WERI-Rb-1 (cell line): ENCODE results near the gene RANBP3.

Source experiments
- DNase-seq: peaks from one replicate; pipeline ENCODE4 v3.0.0-alpha.2; 2020
- H3K27ac ChIP-seq: fragments of 250-450 bp; sonication (Bioruptor Pico); 2 replicates; pipeline ENCODE4 v1.5.1; 2020; ENCODE audit warnings: mild to moderate bottlenecking, moderate library complexity
- H3K27me3 ChIP-seq: fragments of 250-450 bp; sonication (Bioruptor Pico); 2 replicates; pipeline ENCODE4 v1.5.1; 2021; ENCODE audit warnings: mild to moderate bottlenecking, low read depth, moderate library complexity; ENCODE audit not compliant: insufficient read depth, severe bottlenecking
- H3K36me3 ChIP-seq: fragments of 250-450 bp; sonication (Bioruptor Pico); 2 replicates; pipeline ENCODE4 v1.5.1; 2020; ENCODE audit warnings: mild to moderate bottlenecking, moderate library complexity
- H3K4me3 ChIP-seq: 2 replicates; pipeline ENCODE4 v1.5.1; 2011; ENCODE audit warnings: low read depth, mild to moderate bottlenecking, control low read depth, low read length
- H3K9me3 ChIP-seq: fragments of 250-450 bp; sonication (Bioruptor Pico); 2 replicates; pipeline ENCODE4 v1.5.1; 2021; ENCODE audit warnings: mild to moderate bottlenecking, moderate library complexity; ENCODE audit not compliant: severe bottlenecking
- CTCF ChIP-seq: IDR thresholded peaks from 2 replicates; pipeline ENCODE4 v1.5.1; 2011; ENCODE audit warnings: low read depth, mild to moderate bottlenecking, control low read depth, inconsistent platforms, low read length

The RANBP3 gene

GRCh38 chr19:5956728-5957127 is 21.2 kb downstream of the RANBP3 start:
- peaks cover 14% of the 10 kb centered on the region for H3K36me3 ChIP-seq

GRCh38 chr19:5956323-5956722 is 21.6 kb downstream of the RANBP3 start:
- Histone ChIP-seq H3K27me3 (no peaks in the 10 kb centered on the region), H3K27ac (no peak overlapping the region), H3K36me3 (peaks cover 14% of the 10 kb centered on the region), H3K9me3 (no peaks in the 10 kb centered on the region), H3K4me3 (no peak overlapping the region)
- no peak for TF ChIP-seq CTCF
- DNase-seq: no peak

More at GRCh38 chr19:5956728-5957127, 21.2 kb downstream of the RANBP3 start:
- no peaks in the 10 kb centered on the region for H3K27me3 ChIP-seq
- no peak overlapping the region for H3K27ac ChIP-seq
- no peak for DNase-seq
- H3K9me3 ChIP-seq: no peaks in the 10 kb centered on the region
- TF ChIP-seq CTCF: no peak
- H3K4me3 ChIP-seq: no peak overlapping the region

GRCh38 chr19:5955636-5955935 is 22.4 kb downstream of the RANBP3 start:
- H3K36me3 ChIP-seq: peaks cover 19% of the 10 kb centered on the region
- H3K9me3 ChIP-seq: no peaks in the 10 kb centered on the region
- DNase-seq: no peak
- no peaks in the 10 kb centered on the region for H3K27me3 ChIP-seq
- no peak overlapping the region for H3K27ac ChIP-seq
- TF ChIP-seq CTCF: no peak
- H3K4me3 ChIP-seq: no peak overlapping the region

GRCh38 chr19:5954293-5954692 is 23.6 kb downstream of the RANBP3 start:
- no peak for DNase-seq
- no peak overlapping the region for H3K4me3 ChIP-seq
- H3K9me3 ChIP-seq: no peaks in the 10 kb centered on the region
- H3K27me3 ChIP-seq: no peaks in the 10 kb centered on the region
- no peak for TF ChIP-seq CTCF
- H3K27ac ChIP-seq: no peak overlapping the region
- H3K36me3 ChIP-seq: peaks cover 30% of the 10 kb centered on the region

- no peak for DNase-seq
- H3K36me3 ChIP-seq: peaks cover 36% of the 10 kb centered on the region
- no peak overlapping the region for H3K27ac ChIP-seq
- H3K4me3 ChIP-seq: no peak overlapping the region
- TF ChIP-seq CTCF: no peak
- no peaks in the 10 kb centered on the region for H3K9me3 ChIP-seq
- no peaks in the 10 kb centered on the region for H3K27me3 ChIP-seq
These were observed 24.2 kb downstream of the RANBP3 start for GRCh38 chr19:5953680-5954213.

GRCh38 chr19:5953030-5953589 is 24.8 kb downstream of the RANBP3 start:
- TF ChIP-seq CTCF: no peak
- DNase-seq: no peak
- Histone ChIP-seq H3K9me3 (no peaks in the 10 kb centered on the region), H3K27me3 (no peaks in the 10 kb centered on the region), H3K27ac (no peak overlapping the region), H3K4me3 (no peak overlapping the region), H3K36me3 (peaks cover 33% of the 10 kb centered on the region)
